ENCODE results near the gene TSSK1B. TPM values are rescaled to one million over a fixed set of nuclear protein-coding genes. Genes with fewer than 3 reads are reported as not detected.

Gene TSSK1B
- total RNA-seq, 1 experiment from 2014 or later, result 0.17 TPM

DNA sequence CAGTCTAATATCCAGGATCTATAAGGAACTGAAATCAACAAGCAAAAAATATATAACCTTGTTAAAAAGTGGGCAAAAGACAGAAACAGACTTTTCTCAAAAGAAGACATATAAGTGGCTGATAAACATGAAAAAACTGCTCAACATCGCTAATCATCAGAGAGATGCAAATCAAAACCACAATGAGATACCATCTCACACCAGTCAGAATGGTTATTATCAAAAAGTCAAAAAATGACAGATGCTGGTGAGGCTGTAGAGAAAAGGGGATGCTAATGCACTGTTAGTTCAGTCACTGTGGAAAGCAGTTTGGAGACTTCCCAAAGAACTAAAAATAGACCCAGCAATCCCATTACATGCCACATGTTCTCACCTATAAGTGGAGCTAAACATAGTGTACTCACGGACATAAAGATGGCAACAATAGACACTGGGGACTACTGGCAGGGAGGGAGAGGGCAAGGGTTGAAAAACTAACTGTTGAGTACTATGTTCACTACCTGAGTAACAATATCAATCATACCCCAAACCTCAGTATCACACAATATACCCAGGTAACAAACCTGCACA is 11.7 kb upstream of the TSSK1B start:
- Histone ChIP-seq H3K18ac (ENCODE audit: insufficient read length, low read depth, low read length) (no peak overlapping the region), H3K79me2 (ENCODE audit: insufficient read depth, low read length) (no peaks in the 10 kb centered on the region), H3K79me1 (ENCODE audit: insufficient read depth, low read depth, low read length, poor library complexity, severe bottlenecking) (no peaks in the 10 kb centered on the region), H2AK5ac (ENCODE audit: insufficient read length, low read length) (no peak overlapping the region), H2BK20ac (ENCODE audit: low read depth, low read length, poor library complexity, severe bottlenecking) (no peak overlapping the region), H4K5ac (ENCODE audit: insufficient read length, low read depth, low read length) (no peak overlapping the region), H4K20me1 (ENCODE audit: control insufficient read depth, insufficient read depth, insufficient read length) (no peaks in the 10 kb centered on the region), H3T11ph (ENCODE audit: low read length) (no peak overlapping the region), H3K4me2 (ENCODE audit: insufficient read depth, insufficient read length, low read length) (no peak overlapping the region), H3K14ac (ENCODE audit: insufficient read depth, low read length) (no peak overlapping the region), H3K23ac (ENCODE audit: insufficient read length, low read depth, low read length) (no peak overlapping the region), H3K56ac (ENCODE audit: insufficient read length, low read depth, low read length) (no peak overlapping the region), H2AFZ (ENCODE audit: low read length) (no peak overlapping the region), H3K4ac (ENCODE audit: low read depth, low read length) (no peak overlapping the region), H3K23me2 (ENCODE audit: insufficient read length, low read depth, low read length, poor library complexity, severe bottlenecking) (no peaks in the 10 kb centered on the region), H4K91ac (ENCODE audit: insufficient read length, low read depth, low read length) (no peak overlapping the region), H3K9ac (ENCODE audit: extremely low read depth, insufficient read length, low read length) (no peak overlapping the region), H4K8ac (replicated peaks; ENCODE audit: insufficient read length, low read depth, low read length) (no peak overlapping the region), H2BK120ac (ENCODE audit: low read depth, low read length, poor library complexity, severe bottlenecking) (no peak overlapping the region), H2BK5ac (ENCODE audit: insufficient read length, low read length) (no peak overlapping the region), H3K27me3 (ENCODE audit: insufficient read depth, low read length) (no peaks in the 10 kb centered on the region), H3K9me3 (ENCODE audit: control insufficient read depth, low read depth, low read length) (no peaks in the 10 kb centered on the region), H2BK15ac (ENCODE audit: low read depth, low read length) (no peak overlapping the region), H3K4me1 (ENCODE audit: insufficient read depth, low read length) (no peaks in the 10 kb centered on the region), H2BK12ac (ENCODE audit: insufficient read length, low read depth, low read length) (no peak overlapping the region), H3K27ac (ENCODE audit: insufficient read length, low read depth, low read length) (no peak overlapping the region)
- no peak overlapping the region for H3K4me3 Mint-ChIP-seq
- peaks cover 11% of the 10 kb centered on the region in 2 experiments; a peak in 4 of 5 replicates for H3K9me3 Mint-ChIP-seq
- no peak for DNase-seq
- H3K27ac Mint-ChIP-seq, result no peak overlapping the region
- H3K36me3 Mint-ChIP-seq (ENCODE audit: insufficient read depth in 1 of 3, low read depth in 3 of 3), result peaks cover 0 to 5% (median 5%) of the 10 kb centered on the region in 3 experiments; a peak in 4 of 7 replicates
- TF ChIP-seq, protein P1, sequence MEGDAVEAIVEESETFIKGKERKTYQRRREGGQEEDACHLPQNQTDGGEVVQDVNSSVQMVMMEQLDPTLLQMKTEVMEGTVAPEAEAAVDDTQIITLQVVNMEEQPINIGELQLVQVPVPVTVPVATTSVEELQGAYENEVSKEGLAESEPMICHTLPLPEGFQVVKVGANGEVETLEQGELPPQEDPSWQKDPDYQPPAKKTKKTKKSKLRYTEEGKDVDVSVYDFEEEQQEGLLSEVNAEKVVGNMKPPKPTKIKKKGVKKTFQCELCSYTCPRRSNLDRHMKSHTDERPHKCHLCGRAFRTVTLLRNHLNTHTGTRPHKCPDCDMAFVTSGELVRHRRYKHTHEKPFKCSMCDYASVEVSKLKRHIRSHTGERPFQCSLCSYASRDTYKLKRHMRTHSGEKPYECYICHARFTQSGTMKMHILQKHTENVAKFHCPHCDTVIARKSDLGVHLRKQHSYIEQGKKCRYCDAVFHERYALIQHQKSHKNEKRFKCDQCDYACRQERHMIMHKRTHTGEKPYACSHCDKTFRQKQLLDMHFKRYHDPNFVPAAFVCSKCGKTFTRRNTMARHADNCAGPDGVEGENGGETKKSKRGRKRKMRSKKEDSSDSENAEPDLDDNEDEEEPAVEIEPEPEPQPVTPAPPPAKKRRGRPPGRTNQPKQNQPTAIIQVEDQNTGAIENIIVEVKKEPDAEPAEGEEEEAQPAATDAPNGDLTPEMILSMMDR (conservative IDR thresholded peaks at IDR 0.05), result no peak
- no CpG with 5 or more reads among the region's 2 CpGs for WGBS (ENCODE audit: extremely low coverage, insufficient read length, low lambda C conversion rate)
- H3K4me1 Mint-ChIP-seq, result no peaks in the 10 kb centered on the region
- peaks cover 6% of the 10 kb centered on the region for H3K27me3 Mint-ChIP-seq (ENCODE audit: low read depth)

Measured in H9 (cell line).